H1 (cell line): ENCODE data around the gene AMBP. TPM values are rescaled to one million over a fixed set of nuclear protein-coding genes. Genes with fewer than 3 reads are reported as not detected.

Experiments
- BCL11A ChIP-seq, 2 experiments: IDR thresholded peaks; one replicate each; pipeline ENCODE4 v1.6.1; 2011; ENCODE audit warnings: low read depth in 2 of 2, low read length in 2 of 2, mild to moderate bottlenecking in 2 of 2
- polyA plus RNA-seq, 7 experiments: library from polyadenylated mRNA; depleted of rRNA in 3 of 7; stranded (reverse) in 5 of 7; unstranded in 2 of 7; fragments of >200 nt in 5 of 7; fragments of 200-250 nt in 2 of 7; gene quantifications; 1 replicate in 5 of 7; 2 replicates in 1 of 7; 4 replicates in 1 of 7; pipeline versions ENCODE4 v1.2.1 to v1.2.3, GENCODE V29; 2011 to 2013; ENCODE audit warnings: missing spikeins in 2 of 7, mixed read lengths in 2 of 7
- total RNA-seq: library from RNA; stranded (reverse); fragmentation: NEBNext Ultra II Directional; extraction: Animal tissue kit (Norgen Biotek cat#: 25700); gene quantifications from 2 replicates; pipeline ENCODE4 v1.2.1, GENCODE V29; 2021

The AMBP gene
- total and polyA plus RNA-seq, 2 of the 8 experiments (the other 6 are each of a cell fraction or from before 2014, with no cell fraction given), result 3.0 to 4.0 TPM

GRCh38 chr9:114120192-114121014, 42.3 kb upstream of the AMBP start (continued):
- TF ChIP-seq BCL11A (IDR thresholded peaks at IDR 0.05; ENCODE audit: low read depth in 2 of 2, low read length in 2 of 2), result no peak
